A673 (cell line): ENCODE data around the gene GRIK4. TPM values are rescaled to one million over a fixed set of nuclear protein-coding genes. Genes with fewer than 3 reads are reported as not detected.

Source experiments
- BruUV-seq: library from RNA; stranded (reverse); fragments of 400-500 nt; replicated peaks from 2 replicates; lab custom pipeline; 2021; lab: Mats Ljungman, UMichigan
- CTCF ChIA-PET: fragments of 300-600 bp; sonication (Branson Sonifier 250); formaldehyde crosslinking; loops from one replicate; lab custom pipeline; 2022; ENCODE audit warnings: antibody characterized with exemption; lab: Charles Lee
- POLR2A ChIA-PET: fragments of 300-600 bp; sonication (Branson Sonifier 250); formaldehyde crosslinking; loops from one replicate; lab custom pipeline; 2022; ENCODE audit warnings: antibody characterized with exemption; ENCODE audit not compliant: low non-redundant PET; lab: Charles Lee
- DNase-seq: peaks from one replicate; pipeline ENCODE4 v3.0.0-alpha.2; 2015; ENCODE audit warnings: low spot score
- H3K27ac ChIP-seq: fragments of 200-600 bp; sonication (generic); 2 replicates; pipeline ENCODE4 v1.5.1; 2016; ENCODE audit warnings: mixed run types, low read depth, mild to moderate bottlenecking, mixed read lengths, antibody characterized with exemption, low read length; ENCODE audit not compliant: poor library complexity, severe bottlenecking
- H3K27me3 ChIP-seq: fragments of 200-600 bp; sonication (generic); replicated peaks from 2 replicates; pipeline ENCODE4 v1.6.1; 2017; ENCODE audit warnings: mixed run types, low read depth, mild to moderate bottlenecking, mixed read lengths, antibody characterized with exemption, low read length; ENCODE audit not compliant: insufficient read depth, poor library complexity
- H3K36me3 ChIP-seq: fragments of 200-600 bp; sonication (generic); 2 replicates; pipeline ENCODE4 v1.6.1; 2016; ENCODE audit warnings: mixed run types, mild to moderate bottlenecking, mixed read lengths, antibody characterized with exemption, low read length; ENCODE audit not compliant: insufficient read depth, poor library complexity, severe bottlenecking
- H3K4me1 ChIP-seq: fragments of 200-600 bp; sonication (generic); 2 replicates; pipeline ENCODE4 v1.6.1; 2017; ENCODE audit warnings: mixed run types, mild to moderate bottlenecking, mixed read lengths, antibody characterized with exemption, low read length; ENCODE audit not compliant: insufficient read depth, poor library complexity, severe bottlenecking
- H3K4me3 ChIP-seq: fragments of 200-600 bp; sonication (generic); 2 replicates; pipeline ENCODE4 v1.5.1; 2016; ENCODE audit warnings: low read depth, mixed run types, mild to moderate bottlenecking, mixed read lengths, low read length; ENCODE audit not compliant: poor library complexity, severe bottlenecking
- H3K9me3 ChIP-seq: fragments of 200-600 bp; sonication (generic); 2 replicates; pipeline ENCODE4 v1.6.1; 2016; ENCODE audit warnings: mixed run types, low read depth, mild to moderate bottlenecking, mixed read lengths, antibody characterized with exemption, low read length; ENCODE audit not compliant: poor library complexity, severe bottlenecking
- CTCF ChIP-seq: fragments of 300-800, 200-600 bp; sonication (generic); conservative IDR thresholded peaks from 2 replicates; pipeline ENCODE4 v1.5.1; 2017; ENCODE audit warnings: low read depth, mild to moderate bottlenecking, antibody characterized with exemption, low read length, moderate library complexity, mixed read lengths
- EZH2 ChIP-seq: fragments of 200-600 bp; sonication (generic); IDR thresholded peaks from 2 replicates; pipeline ENCODE4 v1.6.1; 2017; ENCODE audit warnings: borderline replicate concordance, low read depth, mild to moderate bottlenecking, mixed read lengths, antibody characterized with exemption, low read length; ENCODE audit not compliant: poor library complexity, severe bottlenecking
- intact Hi-C: fragments of 100-400 bp; cut with micrococcal nuclease; formaldehyde crosslinking; loops from one replicate; pipeline ENCODE4 v1.10.0; 2022; ENCODE audit not compliant: unreplicated experiment
- total RNA-seq: library from RNA; stranded (reverse); gene quantifications from 2 replicates; pipeline ENCODE4 v1.2.3, GENCODE V29; 2021

The GRIK4 gene
- total RNA-seq, 1 experiment from 2014 or later: not detected

- H3K27me3 ChIP-seq: peaks cover 33% of the 10 kb centered on the region
- no peak for DNase-seq
- no peaks in the 10 kb centered on the region for H3K9me3 ChIP-seq
- TF ChIP-seq EZH2 (no peak), CTCF (no peak)
- no peak overlapping the region for H3K27ac ChIP-seq
- POLR2A ChIA-PET: no interaction called here
- no peaks in the 10 kb centered on the region for H3K4me1 ChIP-seq
- CTCF ChIA-PET: interaction anchor here (0.6 to 2.3 kb wide), 7 partner anchors 173 to 683 kb away, joined by 3 to 20 read pairs (median 5); partner anchors contain the start of gene ARHGEF12
- intact Hi-C loops: loop anchor here (1.0 to 2.0 kb wide), 5 partner anchors 173 to 683 kb away; no protein-coding TSS in a partner anchor
- no peaks in the 10 kb centered on the region for H3K36me3 ChIP-seq
- no TSS peak for BruUV-seq
- peak overlapping the region; percentile 41 for H3K4me3 ChIP-seq
Measured at GRCh38 chr11:120511820-120512738, 531 bp downstream of the GRIK4 start.

- intact Hi-C loops: no loop called here
- peak; percentile 29 for DNase-seq
- H3K36me3 ChIP-seq: no peaks in the 10 kb centered on the region
- POLR2A ChIA-PET: no interaction called here
- H3K4me1 ChIP-seq: no peaks in the 10 kb centered on the region
- H3K4me3 ChIP-seq: no peak overlapping the region
- BruUV-seq: no TSS peak
- TF ChIP-seq EZH2 (no peak), CTCF (peak; percentile 30; the same call in 1 of the 2 replicates)
- H3K27ac ChIP-seq: no peak overlapping the region
- H3K27me3 ChIP-seq: peaks cover 32% of the 10 kb centered on the region
- H3K9me3 ChIP-seq: no peaks in the 10 kb centered on the region
- CTCF ChIA-PET: interaction anchor here (0.6 to 0.9 kb wide), 2 partner anchors 173 to 440 kb away, joined by 5 to 8 read pairs; no protein-coding TSS in a partner anchor
Measured at GRCh38 chr11:120512739-120513435, 1.3 kb downstream of the GRIK4 start.

- no peaks in the 10 kb centered on the region for H3K4me1 ChIP-seq
- no peaks in the 10 kb centered on the region for H3K9me3 ChIP-seq
- POLR2A ChIA-PET: no interaction called here
- CTCF ChIA-PET: interaction anchor here (0.9 kb wide), 1 partner anchor 172 kb away, joined by 5 read pairs; no protein-coding TSS in a partner anchor
- TF ChIP-seq CTCF (no peak), EZH2 (no peak)
- H3K4me3 ChIP-seq: no peak overlapping the region
- H3K36me3 ChIP-seq: no peaks in the 10 kb centered on the region
- H3K27me3 ChIP-seq: peaks cover 32% of the 10 kb centered on the region
- no peak for DNase-seq
- intact Hi-C loops: no loop called here
- BruUV-seq: no TSS peak
- no peak overlapping the region for H3K27ac ChIP-seq
Measured at GRCh38 chr11:120513436-120514315, 2.1 kb downstream of the GRIK4 start.
